GM19438 (cell line): ENCODE data around the gene FOXJ3.

ENCODE experiments used
- ATAC-seq: cut with Tn5 transposase; IDR thresholded peaks from one replicate; pipeline ENCODE4 v1.9.1; 2021; ENCODE audit warnings: low read depth; ENCODE audit not compliant: unreplicated experiment

The FOXJ3 gene

GRCh38 chr1:42152907-42153600 lies 182.0 kb downstream of the FOXJ3 start, which contains the start of gene GUCA2B:
Gene GUCA2B, plus strand, starts transcription at chr1:42153410. Its CDS starts 41 bp downstream, at chr1:42153451.
- no peak for ATAC-seq

GRCh38 chr1:42152119-42152518 lies 182.9 kb downstream of the FOXJ3 start:
- ATAC-seq, result no peak

GRCh38 chr1:42150651-42151050 lies 184.4 kb downstream of the FOXJ3 start:
- no peak for ATAC-seq

- ATAC-seq, result no peak
These were observed 186.9 kb downstream of the FOXJ3 start for GRCh38 chr1:42148166-42148565.

- ATAC-seq, result no peak
These were observed 188.3 kb downstream of the FOXJ3 start for GRCh38 chr1:42146626-42147320.

- no peak for ATAC-seq
These were observed 189.0 kb downstream of the FOXJ3 start for GRCh38 chr1:42145764-42146625.

- ATAC-seq, result no peak
These were observed 189.7 kb downstream of the FOXJ3 start for GRCh38 chr1:42145389-42145716.

- ATAC-seq, result no peak
These were observed 190.2 kb downstream of the FOXJ3 start for GRCh38 chr1:42144711-42145388.

GRCh38 chr1:42143896-42144710 lies 190.9 kb downstream of the FOXJ3 start:
- ATAC-seq, result no peak

GRCh38 chr1:42142894-42143675 lies 191.9 kb downstream of the FOXJ3 start:
- ATAC-seq, result no peak

GRCh38 chr1:42141978-42142377 lies 193.1 kb downstream of the FOXJ3 start:
- ATAC-seq, result no peak

- ATAC-seq, result no peak
These were observed 194.8 kb downstream of the FOXJ3 start for GRCh38 chr1:42140191-42140590.

GRCh38 chr1:42139444-42139843 lies 195.6 kb downstream of the FOXJ3 start:
- no peak for ATAC-seq

- ATAC-seq, result no peak
These were observed 196.4 kb downstream of the FOXJ3 start for GRCh38 chr1:42138586-42138985.

GRCh38 chr1:42137766-42138165 lies 197.3 kb downstream of the FOXJ3 start:
- ATAC-seq, result no peak

GRCh38 chr1:42136466-42136865 lies 198.6 kb downstream of the FOXJ3 start:
- no peak for ATAC-seq

- no peak for ATAC-seq
These were observed 199.6 kb downstream of the FOXJ3 start for GRCh38 chr1:42135426-42135825.

- no peak for ATAC-seq
These were observed 201.1 kb downstream of the FOXJ3 start for GRCh38 chr1:42133809-42134526.

GRCh38 chr1:42133390-42133789 lies 201.6 kb downstream of the FOXJ3 start:
- ATAC-seq, result no peak
